MM.1S (cell line): ENCODE measurements around the gene DEXI.

Source experiments
- DNase-seq: peaks from one replicate; pipeline ENCODE4 v3.0.0-alpha.2; 2015
- H2AFZ ChIP-seq: fragments of 300-600 bp; sonication (generic); 2 replicates; pipeline ENCODE4 v1.6.0; 2016; ENCODE audit warnings: antibody characterized with exemption, low read length
- H3F3A ChIP-seq: fragments of 300-600 bp; sonication (generic); 2 replicates; pipeline ENCODE4 v1.6.1; 2016; ENCODE audit warnings: mild to moderate bottlenecking, antibody characterized with exemption, low read length, moderate library complexity, mixed read lengths; ENCODE audit not compliant: insufficient read depth
- H3K27ac ChIP-seq: fragments of 300-600 bp; sonication (generic); 2 replicates; pipeline ENCODE4 v1.5.1; 2016; ENCODE audit warnings: mild to moderate bottlenecking, low read length
- H3K27me3 ChIP-seq: fragments of 300-600 bp; sonication (generic); replicated peaks from 2 replicates; pipeline ENCODE4 v1.6.0; 2016; ENCODE audit warnings: low read length; ENCODE audit not compliant: insufficient read depth
- H3K36me3 ChIP-seq: fragments of 300-600 bp; sonication (generic); replicated peaks from 2 replicates; pipeline ENCODE4 v1.6.1; 2016; ENCODE audit warnings: mild to moderate bottlenecking, low read length, mixed read lengths; ENCODE audit not compliant: insufficient read depth
- H3K4me1 ChIP-seq: fragments of 300-600 bp; sonication (generic); 2 replicates; pipeline ENCODE4 v1.6.1; 2016; ENCODE audit warnings: low read length, mixed read lengths
- H3K4me2 ChIP-seq: fragments of 300-600 bp; sonication (generic); 2 replicates; pipeline ENCODE4 v1.6.0; 2016; ENCODE audit warnings: low read depth, low read length
- H3K4me3 ChIP-seq: fragments of 300-600 bp; sonication (generic); 2 replicates; pipeline ENCODE4 v1.5.1; 2016; ENCODE audit warnings: low read length, mixed read lengths
- H3K79me2 ChIP-seq: fragments of 300-600 bp; sonication (generic); 2 replicates; pipeline ENCODE4 v1.6.1; 2016; ENCODE audit warnings: mixed run types, low read length, mixed read lengths
- H3K9ac ChIP-seq: fragments of 300-600 bp; sonication (generic); 2 replicates; pipeline ENCODE4 v1.6.1; 2016; ENCODE audit warnings: low read length, mixed read lengths
- H3K9me2 ChIP-seq: fragments of 300-600 bp; sonication (generic); replicated peaks from 2 replicates; pipeline ENCODE4 v1.6.1; 2016; ENCODE audit warnings: mild to moderate bottlenecking, low read length, mixed read lengths; ENCODE audit not compliant: insufficient read depth
- H3K9me3 ChIP-seq: fragments of 300-600 bp; sonication (generic); replicated peaks from 2 replicates; pipeline ENCODE4 v1.6.1; 2016; ENCODE audit warnings: mild to moderate bottlenecking, low read length, mixed read lengths; ENCODE audit not compliant: insufficient read depth
- H4K20me1 ChIP-seq: fragments of 300-600 bp; sonication (generic); 2 replicates; pipeline ENCODE4 v1.6.1; 2016; ENCODE audit warnings: mild to moderate bottlenecking, low read length, moderate library complexity, mixed read lengths; ENCODE audit not compliant: insufficient read depth
- CTCF ChIP-seq: fragments of 300-600 bp; sonication (generic); IDR thresholded peaks from 2 replicates; pipeline ENCODE4 v1.5.1; 2016; ENCODE audit warnings: antibody characterized with exemption, low read length, mixed read lengths
- EZH2 ChIP-seq: fragments of 300-600 bp; sonication (generic); optimal IDR thresholded peaks from 2 replicates; pipeline ENCODE3; 2017; ENCODE audit warnings: low read depth, mild to moderate bottlenecking, antibody characterized with exemption, low read length, mixed read lengths
- EZH2phosphoT487 ChIP-seq: fragments of 300-600 bp; sonication (generic); IDR thresholded peaks from 2 replicates; pipeline ENCODE4 v1.6.1; 2018; ENCODE audit warnings: antibody characterized with exemption, low read length

Gene DEXI

GRCh38 chr16:10988164-10988803 is 46.0 kb upstream of the DEXI start:
- Histone ChIP-seq H3K9ac (no peak overlapping the region), H3K27me3 (no peaks in the 10 kb centered on the region), H3K9me2 (no peaks in the 10 kb centered on the region), H3K4me3 (no peak overlapping the region), H3K4me1 (peaks cover 14% of the 10 kb centered on the region), H3K4me2 (no peak overlapping the region), H3K9me3 (no peaks in the 10 kb centered on the region), H3F3A (peaks cover 9% of the 10 kb centered on the region; the same call in 1 of the 2 replicates), H4K20me1 (no peaks in the 10 kb centered on the region), H3K79me2 (no peaks in the 10 kb centered on the region), H2AFZ (no peak overlapping the region), H3K36me3 (no peaks in the 10 kb centered on the region), H3K27ac (no peak overlapping the region)
- DNase-seq, result no peak
- peak; percentile 41 for TF ChIP-seq CTCF
- no peak for TF ChIP-seq EZH2phosphoT487
- TF ChIP-seq EZH2, result no peak

DNA sequence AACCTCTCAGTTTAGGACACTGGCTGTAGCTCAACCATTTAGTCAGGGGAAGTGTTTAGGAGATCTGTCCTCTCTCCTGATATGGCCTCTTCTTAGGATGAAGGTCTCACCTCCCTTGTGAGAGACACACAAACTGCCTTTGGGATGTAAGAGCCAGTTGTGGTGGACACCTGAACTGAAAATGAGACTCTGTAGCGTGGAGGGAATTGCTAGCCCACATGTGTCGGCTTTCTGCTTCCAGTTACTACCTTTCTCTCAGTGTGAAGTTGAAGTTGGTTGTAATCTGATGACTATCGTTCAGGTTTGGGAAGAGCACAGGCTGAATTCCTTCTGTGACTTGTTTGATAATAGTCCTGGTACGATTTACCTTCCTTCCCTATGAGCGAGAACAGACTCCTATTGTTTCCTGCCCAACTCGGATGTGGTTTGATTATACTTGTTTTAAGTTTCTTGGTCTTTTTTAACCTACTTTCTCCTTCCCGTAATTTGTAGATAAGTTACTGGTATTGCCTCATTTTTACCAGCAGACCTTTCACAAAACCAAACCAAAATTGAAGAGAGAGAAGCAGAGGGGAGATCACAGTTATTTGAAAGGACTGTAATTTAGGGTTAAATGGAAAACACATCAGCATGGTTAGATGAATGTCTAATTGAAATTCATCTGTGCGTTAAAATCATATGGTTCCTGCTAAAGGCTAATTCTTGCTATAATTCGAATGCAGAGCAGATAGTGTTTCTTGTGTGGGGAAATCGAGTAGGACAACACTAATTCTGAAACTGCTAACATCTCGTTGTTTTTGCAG is 45.3 kb upstream of the DEXI start:
- Histone ChIP-seq H4K20me1 (no peaks in the 10 kb centered on the region), H3K27me3 (no peaks in the 10 kb centered on the region), H3K4me1 (peaks cover 14% of the 10 kb centered on the region), H3K79me2 (no peaks in the 10 kb centered on the region), H3K4me2 (no peak overlapping the region), H3K9me3 (no peaks in the 10 kb centered on the region), H3K9me2 (no peaks in the 10 kb centered on the region), H3K27ac (no peak overlapping the region), H3F3A (peaks cover 9% of the 10 kb centered on the region; the same call in 1 of the 2 replicates), H3K9ac (no peak overlapping the region), H3K4me3 (no peak overlapping the region), H2AFZ (no peak overlapping the region), H3K36me3 (no peaks in the 10 kb centered on the region)
- TF ChIP-seq CTCF (no peak), EZH2phosphoT487 (no peak), EZH2 (no peak)
- no peak for DNase-seq

DNA sequence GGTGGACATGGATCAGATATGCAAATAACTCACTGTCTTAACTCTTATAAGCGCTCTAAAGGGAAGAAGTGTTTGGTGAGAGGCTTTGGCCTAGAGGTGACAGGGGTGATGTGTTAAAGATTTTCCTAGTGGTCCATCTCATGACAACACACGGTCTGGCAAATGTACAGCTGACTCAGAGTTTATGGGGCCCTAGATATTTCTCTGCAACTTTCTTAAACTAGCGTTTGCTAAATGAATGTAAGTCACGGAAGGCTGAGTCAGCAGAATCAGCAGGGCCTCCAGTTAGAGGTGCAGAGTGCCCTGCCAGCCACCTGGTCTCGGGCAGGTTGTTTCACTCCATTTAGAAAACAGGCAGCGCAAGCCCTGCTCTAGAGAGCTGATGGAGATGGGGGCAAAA is 42.2 kb upstream of the DEXI start:
- no peaks in the 10 kb centered on the region for H3K36me3 ChIP-seq
- H3K79me2 ChIP-seq, result no peaks in the 10 kb centered on the region
- H3K9me2 ChIP-seq, result no peaks in the 10 kb centered on the region
- TF ChIP-seq CTCF (no peak), EZH2phosphoT487 (no peak), EZH2 (no peak)
- no peaks in the 10 kb centered on the region for H3K9me3 ChIP-seq
- peaks cover 9% of the 10 kb centered on the region; the same call in 1 of the 2 replicates for H3F3A ChIP-seq
- H4K20me1 ChIP-seq, result no peaks in the 10 kb centered on the region
- H3K9ac ChIP-seq, result no peak overlapping the region
- no peak overlapping the region for H2AFZ ChIP-seq
- DNase-seq, result peak; percentile 87
- no peak overlapping the region for H3K4me2 ChIP-seq
- peaks cover 14% of the 10 kb centered on the region for H3K4me1 ChIP-seq
- H3K27me3 ChIP-seq, result no peaks in the 10 kb centered on the region
- peak overlapping the region; percentile 70; the same call in 1 of the 2 replicates for H3K27ac ChIP-seq
- H3K4me3 ChIP-seq, result no peak overlapping the region
